ENCODE results near the gene FOXL3. TPM values are rescaled to one million over a fixed set of nuclear protein-coding genes. Genes with fewer than 3 reads are reported as not detected.
"Not testable (repeated sequence)": the region's sequence is repeated elsewhere in the genome, so short reads cannot be mapped to it uniquely, and the experiment has no call there.

FOXL3 gene
- total RNA-seq, 1 donor = not detected

GRCh38 chr7:288671-289101, 1.3 kb upstream of the FOXL3 start:
- peaks cover 21% of the 10 kb centered on the region for H3K27me3 ChIP-seq (ENCODE audit: insufficient read depth, low read length)
- H3K4me1 ChIP-seq (ENCODE audit: insufficient read depth, low read length) = no peaks in the 10 kb centered on the region
- no peak overlapping the region for H3K4me3 ChIP-seq (ENCODE audit: low read length)
- H3K9me3 ChIP-seq (ENCODE audit: low read depth, low read length) = no peaks in the 10 kb centered on the region

- Histone ChIP-seq H3K9me3 (ENCODE audit: low read depth, low read length) (no peaks in the 10 kb centered on the region), H3K4me3 (ENCODE audit: low read length) (no peak overlapping the region), H3K4me1 (ENCODE audit: insufficient read depth, low read length) (no peaks in the 10 kb centered on the region), H3K27me3 (ENCODE audit: insufficient read depth, low read length) (peaks cover 21% of the 10 kb centered on the region)
Measured at GRCh38 chr7:289209-289755, 688 bp upstream of the FOXL3 start.

GRCh38 chr7:290554-291372, 793 bp downstream of the FOXL3 start:
- H3K4me3 ChIP-seq (ENCODE audit: low read length) = no peak overlapping the region
- H3K27me3 ChIP-seq (ENCODE audit: insufficient read depth, low read length) = peaks cover 21% of the 10 kb centered on the region
- H3K4me1 ChIP-seq (ENCODE audit: insufficient read depth, low read length) = no peaks in the 10 kb centered on the region
- H3K9me3 ChIP-seq (ENCODE audit: low read depth, low read length) = no peaks in the 10 kb centered on the region

GRCh38 chr7:291373-292092, 1.6 kb downstream of the FOXL3 start:
- no peaks in the 10 kb centered on the region for H3K4me1 ChIP-seq (ENCODE audit: insufficient read depth, low read length)
- peaks cover 21% of the 10 kb centered on the region for H3K27me3 ChIP-seq (ENCODE audit: insufficient read depth, low read length)
- no peaks in the 10 kb centered on the region for H3K9me3 ChIP-seq (ENCODE audit: low read depth, low read length)
- no peak overlapping the region for H3K4me3 ChIP-seq (ENCODE audit: low read length)

GRCh38 chr7:292226-292625, 2.3 kb downstream of the FOXL3 start:
- H3K27me3 ChIP-seq (ENCODE audit: insufficient read depth, low read length) = peaks cover 21% of the 10 kb centered on the region

GRCh38 chr7:292826-293225, 2.9 kb downstream of the FOXL3 start:
- Histone ChIP-seq H3K9me3 (ENCODE audit: low read depth, low read length) (no peaks in the 10 kb centered on the region), H3K4me3 (ENCODE audit: low read length) (no peak overlapping the region), H3K4me1 (ENCODE audit: insufficient read depth, low read length) (no peaks in the 10 kb centered on the region), H3K27me3 (ENCODE audit: insufficient read depth, low read length) (peaks cover 21% of the 10 kb centered on the region)

More at GRCh38 chr7:292226-292625, 2.3 kb downstream of the FOXL3 start:
- Histone ChIP-seq H3K9me3 (ENCODE audit: low read depth, low read length) (no peaks in the 10 kb centered on the region), H3K4me1 (ENCODE audit: insufficient read depth, low read length) (no peaks in the 10 kb centered on the region), H3K4me3 (ENCODE audit: low read length) (no peak overlapping the region)

- H3K27me3 ChIP-seq (ENCODE audit: insufficient read depth, low read length) = peaks cover 18% of the 10 kb centered on the region
- no peak overlapping the region for H3K4me3 ChIP-seq (ENCODE audit: low read length)
- no peaks in the 10 kb centered on the region for H3K9me3 ChIP-seq (ENCODE audit: low read depth, low read length)
- H3K4me1 ChIP-seq (ENCODE audit: insufficient read depth, low read length) = no peaks in the 10 kb centered on the region
Measured at GRCh38 chr7:293681-294439, 3.9 kb downstream of the FOXL3 start.

GRCh38 chr7:294440-295154, 4.6 kb downstream of the FOXL3 start:
- H3K4me1 ChIP-seq (ENCODE audit: insufficient read depth, low read length) = no peaks in the 10 kb centered on the region
- H3K9me3 ChIP-seq (ENCODE audit: low read depth, low read length) = no peaks in the 10 kb centered on the region
- H3K4me3 ChIP-seq (ENCODE audit: low read length) = no peak overlapping the region
- H3K27me3 ChIP-seq (ENCODE audit: insufficient read depth, low read length) = peaks cover 10% of the 10 kb centered on the region

GRCh38 chr7:295155-296154, 5.5 kb downstream of the FOXL3 start:
- no peaks in the 10 kb centered on the region for H3K9me3 ChIP-seq (ENCODE audit: low read depth, low read length)

GRCh38 chr7:296373-296945, 6.5 kb downstream of the FOXL3 start:
- no peaks in the 10 kb centered on the region for H3K9me3 ChIP-seq (ENCODE audit: low read depth, low read length)
- no peaks in the 10 kb centered on the region for H3K4me1 ChIP-seq (ENCODE audit: insufficient read depth, low read length)
- H3K27me3 ChIP-seq (ENCODE audit: insufficient read depth, low read length) = peaks cover 8% of the 10 kb centered on the region
- no peak overlapping the region for H3K4me3 ChIP-seq (ENCODE audit: low read length)

More at GRCh38 chr7:295155-296154, 5.5 kb downstream of the FOXL3 start:
- Histone ChIP-seq H3K27me3 (ENCODE audit: insufficient read depth, low read length) (peaks cover 10% of the 10 kb centered on the region), H3K4me1 (ENCODE audit: insufficient read depth, low read length) (no peaks in the 10 kb centered on the region), H3K4me3 (ENCODE audit: low read length) (no peak overlapping the region)

- not testable (repeated sequence) for H3K4me1 ChIP-seq (ENCODE audit: insufficient read depth, low read length); H3K4me3 ChIP-seq (ENCODE audit: low read length); H3K9me3 ChIP-seq (ENCODE audit: low read depth, low read length); H3K27me3 ChIP-seq (ENCODE audit: insufficient read depth, low read length)
Measured at GRCh38 chr7:297141-297540, 7.2 kb downstream of the FOXL3 start.

GRCh38 chr7:297611-298374, 7.8 kb downstream of the FOXL3 start:
- Histone ChIP-seq H3K4me1 (ENCODE audit: insufficient read depth, low read length) (no peaks in the 10 kb centered on the region), H3K9me3 (ENCODE audit: low read depth, low read length) (no peaks in the 10 kb centered on the region), H3K27me3 (ENCODE audit: insufficient read depth, low read length) (no peaks in the 10 kb centered on the region), H3K4me3 (ENCODE audit: low read length) (no peak overlapping the region)

- no peaks in the 10 kb centered on the region for H3K9me3 ChIP-seq (ENCODE audit: low read depth, low read length)
- no peaks in the 10 kb centered on the region for H3K4me1 ChIP-seq (ENCODE audit: insufficient read depth, low read length)
- no peaks in the 10 kb centered on the region for H3K27me3 ChIP-seq (ENCODE audit: insufficient read depth, low read length)
- H3K4me3 ChIP-seq (ENCODE audit: low read length) = no peak overlapping the region
Measured at GRCh38 chr7:298375-298702, 8.4 kb downstream of the FOXL3 start.

All from mononuclear cell (primary cell).